ENCODE results near the gene TIMP2.

The TIMP2 gene

DNA sequence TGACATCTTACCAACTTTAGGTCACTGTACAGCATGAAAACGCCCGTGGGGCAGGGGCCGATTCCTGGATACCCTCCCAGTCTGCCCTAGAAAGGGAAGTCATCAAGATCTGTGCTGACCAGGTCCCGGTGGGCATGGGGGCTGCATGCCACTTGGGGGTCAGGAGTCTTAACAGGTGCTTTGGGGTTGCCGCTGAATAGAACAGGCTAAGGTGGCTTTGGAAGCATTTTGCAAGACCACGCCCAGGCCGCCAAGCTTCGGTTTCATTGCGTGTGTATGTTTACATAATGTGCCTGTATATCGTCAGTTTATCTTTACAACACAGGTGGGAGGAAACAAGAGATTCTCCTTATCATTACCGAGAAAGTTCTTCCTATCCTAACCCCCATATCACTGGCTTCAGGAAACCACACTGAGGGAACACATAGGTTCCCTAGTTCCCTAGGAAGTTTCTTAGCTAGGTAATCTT, 71.2 kb downstream of the TIMP2 start:
- TF ChIP-seq TAF1 (IDR thresholded peaks at IDR 0.05; ENCODE audit: borderline replicate concordance, insufficient read depth, low read length): no peak
- TF ChIP-seq REST (IDR thresholded peaks at IDR 0.05; ENCODE audit: insufficient read depth in 1 of 2, low read depth in 2 of 2, low read length in 2 of 2): no peak
- TF ChIP-seq POLR2AphosphoS5 (IDR thresholded peaks at IDR 0.05; ENCODE audit: low read depth, low read length): no peak
- no peak for TF ChIP-seq SIN3A (IDR thresholded peaks at IDR 0.05; ENCODE audit: borderline replicate concordance, insufficient read depth, low read length)
- TF ChIP-seq FOXP2 (optimal IDR thresholded peaks at IDR 0.05; ENCODE audit: borderline replicate concordance, extremely low read depth, extremely low read length, insufficient read depth): no peak

DNA sequence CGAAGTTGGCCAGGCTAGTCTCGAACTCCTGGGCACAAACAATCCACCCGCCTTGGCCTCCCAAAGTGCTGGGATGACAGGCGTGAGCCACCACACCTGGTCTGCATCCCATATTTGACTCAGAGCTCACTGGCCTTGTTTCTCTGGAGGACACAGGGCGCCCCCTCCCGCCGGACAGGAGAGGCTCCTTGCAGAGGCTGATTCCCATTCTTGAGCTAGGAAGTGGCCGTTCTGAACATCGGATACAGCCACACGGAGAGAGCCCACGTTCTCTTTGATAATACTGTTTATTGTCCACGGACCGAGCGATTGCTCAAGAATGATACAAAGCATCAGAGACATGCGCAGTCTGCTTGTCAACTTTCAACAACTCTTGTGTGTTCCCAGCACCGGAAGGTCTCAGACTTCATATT, 72.5 kb downstream of the TIMP2 start:
- no peak for TF ChIP-seq TAF1 (IDR thresholded peaks at IDR 0.05; ENCODE audit: borderline replicate concordance, insufficient read depth, low read length)
- TF ChIP-seq REST (IDR thresholded peaks at IDR 0.05; ENCODE audit: insufficient read depth in 1 of 2, low read depth in 2 of 2, low read length in 2 of 2): no peak
- TF ChIP-seq POLR2AphosphoS5 (IDR thresholded peaks at IDR 0.05; ENCODE audit: low read depth, low read length): no peak
- TF ChIP-seq SIN3A (IDR thresholded peaks at IDR 0.05; ENCODE audit: borderline replicate concordance, insufficient read depth, low read length): no peak
- TF ChIP-seq FOXP2 (optimal IDR thresholded peaks at IDR 0.05; ENCODE audit: borderline replicate concordance, extremely low read depth, extremely low read length, insufficient read depth): no peak

- TF ChIP-seq TAF1 (IDR thresholded peaks at IDR 0.05; ENCODE audit: borderline replicate concordance, insufficient read depth, low read length) (no peak), POLR2AphosphoS5 (IDR thresholded peaks at IDR 0.05; ENCODE audit: low read depth, low read length) (no peak), REST (IDR thresholded peaks at IDR 0.05; ENCODE audit: insufficient read depth in 1 of 2, low read depth in 2 of 2, low read length in 2 of 2) (no peak), SIN3A (IDR thresholded peaks at IDR 0.05; ENCODE audit: borderline replicate concordance, insufficient read depth, low read length) (no peak), FOXP2 (optimal IDR thresholded peaks at IDR 0.05; ENCODE audit: borderline replicate concordance, extremely low read depth, extremely low read length, insufficient read depth) (no peak)
These were observed 76.2 kb downstream of the TIMP2 start for GRCh38 chr17:78849026-78849425.

DNA sequence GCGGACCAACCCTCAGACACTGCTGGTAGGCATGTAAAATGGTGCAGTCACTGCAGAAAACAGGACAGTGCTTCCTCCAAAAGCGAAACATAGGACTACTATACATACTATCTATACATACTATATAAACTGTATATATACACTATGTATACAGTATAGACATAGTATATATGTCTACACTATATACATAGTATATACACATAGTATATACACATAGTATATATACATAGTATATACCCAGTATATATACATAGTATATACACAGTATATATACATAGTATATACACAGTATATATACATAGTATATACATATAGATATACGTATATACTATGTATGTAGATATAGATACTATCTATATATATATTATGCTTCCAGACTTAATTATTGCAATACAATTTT, 78.1 kb downstream of the TIMP2 start:
- TF ChIP-seq FOXP2 (optimal IDR thresholded peaks at IDR 0.05; ENCODE audit: borderline replicate concordance, extremely low read depth, extremely low read length, insufficient read depth) (no peak), REST (IDR thresholded peaks at IDR 0.05; ENCODE audit: insufficient read depth in 1 of 2, low read depth in 2 of 2, low read length in 2 of 2) (no peak), TAF1 (IDR thresholded peaks at IDR 0.05; ENCODE audit: borderline replicate concordance, insufficient read depth, low read length) (no peak), SIN3A (IDR thresholded peaks at IDR 0.05; ENCODE audit: borderline replicate concordance, insufficient read depth, low read length) (no peak), POLR2AphosphoS5 (IDR thresholded peaks at IDR 0.05; ENCODE audit: low read depth, low read length) (no peak)
